ENCODE measurements around the gene PHACTR1. TPM values are rescaled to one million over a fixed set of nuclear protein-coding genes. Genes with fewer than 3 reads are reported as not detected.
A peak's percentile ranks its signal among the peaks of the same experiment; 100 is the strongest.

Gene PHACTR1
- total and polyA plus RNA-seq, 2 experiments from 2014 or later: 11.2 to 33.9 TPM

DNA sequence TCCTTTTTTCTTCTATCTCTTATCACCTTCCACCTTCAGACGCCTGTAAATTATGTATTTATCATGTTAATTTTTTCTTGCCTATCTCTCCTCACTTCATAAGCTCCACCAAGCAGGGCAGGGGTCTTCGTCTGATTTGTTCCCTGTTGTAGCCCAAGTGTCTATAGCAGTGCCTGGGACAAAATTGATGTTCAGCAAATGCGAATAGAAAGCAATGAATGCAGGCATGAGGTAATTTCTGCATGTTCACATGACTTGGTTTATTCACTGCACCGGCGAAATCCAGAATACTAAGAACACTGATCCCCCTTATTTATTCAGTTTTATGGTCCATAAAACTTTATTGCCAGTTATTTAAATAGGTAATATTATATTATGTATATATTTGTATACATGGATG is 449.7 kb downstream of the PHACTR1 start:
- no peaks in the 10 kb centered on the region for H3K9me3 ChIP-seq (ENCODE audit: low read depth)
- no peak for TF ChIP-seq CTCF (IDR thresholded peaks at IDR 0.05; ENCODE audit: low read depth, low read length)
- DNase-seq (ENCODE audit: low read depth in 1 of 2, low spot score in 1 of 2): no peak
- no peak overlapping the region for H3K27ac ChIP-seq
- H3K4me1 ChIP-seq (ENCODE audit: low read depth): no peaks in the 10 kb centered on the region
- no peak overlapping the region for H3K4me3 ChIP-seq
- H3K27me3 ChIP-seq: no peaks in the 10 kb centered on the region
- H3K36me3 ChIP-seq: no peaks in the 10 kb centered on the region

DNA sequence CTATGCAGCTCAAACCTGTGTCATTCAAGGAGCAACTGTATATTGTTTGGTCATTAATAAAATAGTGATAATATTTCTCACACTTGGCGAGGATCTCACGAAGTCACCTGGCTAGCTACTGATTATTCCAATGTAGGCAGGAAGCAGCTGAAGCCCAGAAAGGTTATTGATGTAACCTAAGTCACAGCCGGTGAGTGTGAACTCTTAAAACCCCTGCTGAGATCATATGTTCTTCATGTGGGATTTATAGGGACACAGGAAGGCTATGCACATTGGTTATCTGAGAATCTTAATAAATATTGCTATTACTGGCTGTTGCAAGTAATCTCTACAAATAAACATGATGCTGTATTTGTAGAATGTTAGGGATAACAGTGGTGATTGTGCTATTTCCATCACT is 450.3 kb downstream of the PHACTR1 start:
- H3K36me3 ChIP-seq: no peaks in the 10 kb centered on the region

GRCh38 chr6:13172291-13172690 is 455.7 kb downstream of the PHACTR1 start:
- Histone ChIP-seq H3K4me3 (no peak overlapping the region), H3K36me3 (no peaks in the 10 kb centered on the region), H3K9me3 (ENCODE audit: low read depth) (no peaks in the 10 kb centered on the region), H3K27ac (no peak overlapping the region), H3K27me3 (peaks cover 25% of the 10 kb centered on the region), H3K4me1 (ENCODE audit: low read depth) (peaks cover 7% of the 10 kb centered on the region)
- TF ChIP-seq CTCF (IDR thresholded peaks at IDR 0.05; ENCODE audit: low read depth, low read length): no peak
- DNase-seq (ENCODE audit: low read depth in 1 of 2, low spot score in 1 of 2): no peak

More for the DNA sequence above, 450.3 kb downstream of the PHACTR1 start:
- no peak for DNase-seq (ENCODE audit: low read depth in 1 of 2, low spot score in 1 of 2)
- no peak for TF ChIP-seq CTCF (IDR thresholded peaks at IDR 0.05; ENCODE audit: low read depth, low read length)
- Histone ChIP-seq H3K4me1 (ENCODE audit: low read depth) (no peaks in the 10 kb centered on the region), H3K27ac (no peak overlapping the region), H3K4me3 (no peak overlapping the region), H3K27me3 (peaks cover under 1% of the 10 kb centered on the region), H3K9me3 (ENCODE audit: low read depth) (no peaks in the 10 kb centered on the region)

DNA sequence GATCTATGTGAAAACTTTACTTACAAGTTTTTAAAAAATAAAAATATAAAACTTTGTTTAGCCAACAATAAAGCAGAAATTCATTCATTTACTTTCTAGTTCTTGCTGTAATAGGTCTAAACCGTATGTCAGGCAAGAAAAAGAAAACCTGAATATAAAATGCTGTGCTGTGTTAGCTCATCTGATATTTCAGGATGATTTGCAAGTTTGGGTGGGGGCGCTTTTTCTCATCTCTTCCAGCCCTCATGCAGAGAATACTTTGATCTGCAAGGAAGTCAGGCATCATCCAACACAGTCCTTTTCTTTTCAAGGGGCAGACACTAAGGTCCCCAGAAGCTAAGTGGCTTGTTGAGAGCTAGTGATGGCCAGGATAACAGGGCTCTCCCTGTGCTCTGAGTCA is 458.5 kb downstream of the PHACTR1 start:
- Histone ChIP-seq H3K36me3 (no peaks in the 10 kb centered on the region), H3K9me3 (ENCODE audit: low read depth) (no peaks in the 10 kb centered on the region), H3K4me3 (no peak overlapping the region), H3K27me3 (peaks cover 34% of the 10 kb centered on the region), H3K27ac (no peak overlapping the region), H3K4me1 (ENCODE audit: low read depth) (peaks cover 7% of the 10 kb centered on the region)
- no peak for TF ChIP-seq CTCF (IDR thresholded peaks at IDR 0.05; ENCODE audit: low read depth, low read length)
- DNase-seq (ENCODE audit: low read depth in 1 of 2, low spot score in 1 of 2): peak in 1 of 2 donors; percentile 17

- Histone ChIP-seq H3K9me3 (ENCODE audit: low read depth) (no peaks in the 10 kb centered on the region), H3K27me3 (peaks cover 34% of the 10 kb centered on the region), H3K4me1 (ENCODE audit: low read depth) (peaks cover 7% of the 10 kb centered on the region), H3K36me3 (no peaks in the 10 kb centered on the region), H3K4me3 (no peak overlapping the region), H3K27ac (no peak overlapping the region)
- TF ChIP-seq CTCF (IDR thresholded peaks at IDR 0.05; ENCODE audit: low read depth, low read length): no peak
- no peak for DNase-seq (ENCODE audit: low read depth in 1 of 2, low spot score in 1 of 2)
Measured at GRCh38 chr6:13175759-13176158, 459.2 kb downstream of the PHACTR1 start.

DNA sequence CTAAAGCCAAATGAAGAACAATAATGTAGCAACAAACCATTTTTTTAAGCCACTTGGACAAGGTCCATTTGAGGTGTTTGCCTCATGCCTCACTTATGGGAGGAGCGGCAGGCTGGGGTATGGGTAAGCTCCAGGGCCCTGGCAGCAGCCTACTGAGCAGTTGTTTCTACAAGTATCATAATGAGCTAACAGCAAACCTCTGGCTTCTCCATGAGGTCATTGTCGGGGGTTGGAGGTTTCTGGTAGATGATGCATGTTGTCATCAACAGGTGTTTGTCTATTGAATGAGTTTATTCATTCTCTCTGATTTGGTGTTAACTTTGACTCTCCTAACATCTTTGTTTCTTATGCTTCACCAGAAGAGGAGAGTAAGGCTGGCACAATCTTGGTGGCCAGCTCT is 461.1 kb downstream of the PHACTR1 start:
- TF ChIP-seq CTCF (IDR thresholded peaks at IDR 0.05; ENCODE audit: low read depth, low read length): no peak
- DNase-seq (ENCODE audit: low read depth in 1 of 2, low spot score in 1 of 2): no peak
- no peaks in the 10 kb centered on the region for H3K9me3 ChIP-seq (ENCODE audit: low read depth)
- no peak overlapping the region for H3K4me3 ChIP-seq
- peaks cover 26% of the 10 kb centered on the region for H3K27me3 ChIP-seq
- peaks cover 7% of the 10 kb centered on the region for H3K4me1 ChIP-seq (ENCODE audit: low read depth)
- H3K27ac ChIP-seq: no peak overlapping the region
- H3K36me3 ChIP-seq: no peaks in the 10 kb centered on the region
